Measurements from ENCODE around the gene SMIM5. TPM values are rescaled to one million over a fixed set of nuclear protein-coding genes. Genes with fewer than 3 reads are reported as not detected.

Gene SMIM5
- total and polyA plus RNA-seq, 9 of the 15 experiments (the other 6 are each of a cell fraction or from before 2014, with no cell fraction given) = 0.08 TPM; not detected in 8

- TF ChIP-seq MECOM (CRISPR knock-in tag; IDR thresholded peaks at IDR 0.05) = no peak
- 0 out of 2 replicates have a peak, but pooled peaks have one; percentile 0 for TF ChIP-seq KAT7 (CRISPR knock-in tag; IDR thresholded peaks at IDR 0.05; ENCODE audit: borderline replicate concordance)
- TF ChIP-seq ZNF76 (CRISPR knock-in tag; IDR thresholded peaks at IDR 0.05; ENCODE audit: borderline replicate concordance) = no peak
- TF ChIP-seq NELFE (IDR thresholded peaks at IDR 0.05; ENCODE audit: insufficient read depth, insufficient read length) = no peak
- no peak for TF ChIP-seq ZBTB34 (CRISPR knock-in tag; IDR thresholded peaks at IDR 0.05)
- no peak for TF ChIP-seq ID3 (CRISPR knock-in tag; IDR thresholded peaks at IDR 0.05)
- no peak for TF ChIP-seq ID3 (tag; IDR thresholded peaks at IDR 0.05)
- no peak for TF ChIP-seq AFF1 (IDR thresholded peaks at IDR 0.05; ENCODE audit: low read depth in 1 of 2, partially characterized antibody in 2 of 2)
- TF ChIP-seq GABPB1 (CRISPR knock-in tag; IDR thresholded peaks at IDR 0.05) = peak; percentile 89
- TF ChIP-seq OTX1 (CRISPR knock-in tag; IDR thresholded peaks at IDR 0.05) = 0 out of 2 replicates have a peak, but pooled peaks have one; percentile 26
- TF ChIP-seq ZNF263 (CRISPR knock-in tag; IDR thresholded peaks at IDR 0.05; ENCODE audit: borderline replicate concordance) = no peak
- peak; percentile 24 for TF ChIP-seq NEUROD1 (IDR thresholded peaks at IDR 0.05; ENCODE audit: borderline replicate concordance, low read depth, low read length, partially characterized antibody)
- TF ChIP-seq MLLT1 (IDR thresholded peaks at IDR 0.05) = no peak
- no peak for TF ChIP-seq SIRT6 (IDR thresholded peaks at IDR 0.05; ENCODE audit: low read depth, low read length)
- no peak for TF ChIP-seq CCAR2 (IDR thresholded peaks at IDR 0.05; ENCODE audit: low read depth, low read length)
- peak; percentile 88 for TF ChIP-seq TAF1 (IDR thresholded peaks at IDR 0.05; ENCODE audit: control insufficient read depth, extremely low read depth, insufficient read depth, low read length, severe bottlenecking)
- no peak for TF ChIP-seq PPARD (CRISPR knock-in tag; IDR thresholded peaks at IDR 0.05)
- 0 out of 4 replicates have a peak, but pooled peaks of 1 of the 2 experiments have one; percentile 52 for TF ChIP-seq MAZ (CRISPR knock-in tag; conservative IDR thresholded peaks at IDR 0.05 in 1 of 2, IDR thresholded peaks at IDR 0.05 in 1 of 2)
Observed at GRCh38 chr17:75666959-75667790, 33.9 kb downstream of the SMIM5 start, which contains the start of the genes RECQL5 and SAP30BP (continued).
